Uterus (tissue), 2 donors: ENCODE measurements around the gene MIF4GD.

Experiments
- POLR2A ChIP-seq, 2 donors: fragments of 450-650 bp; IDR thresholded peaks; one replicate each; pipeline ENCODE4 v1.6.1; 2016; ENCODE audit warnings: antibody characterized with exemption in 2 of 2, mild to moderate bottlenecking in 1 of 2, moderate library complexity in 1 of 2
- TF ChIP-seq, protein P1 (sequence below), 4 experiments: fragments of 200-600 bp in 2 of 4; fragments of 450-650 bp in 2 of 4; sonication (generic) in 2 of 4; IDR thresholded peaks; one replicate each; pipeline ENCODE4 v1.5.1; 2016 to 2019; ENCODE audit warnings: antibody characterized with exemption in 4 of 4, mild to moderate bottlenecking in 2 of 4, moderate library complexity in 1 of 4

GRCh38 chr17:75261336-75262111 is 9.5 kb downstream of the MIF4GD start, which contains the start of the genes GGA3 and MRPS7:
- peak; percentile 59 to 69 for TF ChIP-seq POLR2A (IDR thresholded peaks at IDR 0.05)
- TF ChIP-seq, protein P1, sequence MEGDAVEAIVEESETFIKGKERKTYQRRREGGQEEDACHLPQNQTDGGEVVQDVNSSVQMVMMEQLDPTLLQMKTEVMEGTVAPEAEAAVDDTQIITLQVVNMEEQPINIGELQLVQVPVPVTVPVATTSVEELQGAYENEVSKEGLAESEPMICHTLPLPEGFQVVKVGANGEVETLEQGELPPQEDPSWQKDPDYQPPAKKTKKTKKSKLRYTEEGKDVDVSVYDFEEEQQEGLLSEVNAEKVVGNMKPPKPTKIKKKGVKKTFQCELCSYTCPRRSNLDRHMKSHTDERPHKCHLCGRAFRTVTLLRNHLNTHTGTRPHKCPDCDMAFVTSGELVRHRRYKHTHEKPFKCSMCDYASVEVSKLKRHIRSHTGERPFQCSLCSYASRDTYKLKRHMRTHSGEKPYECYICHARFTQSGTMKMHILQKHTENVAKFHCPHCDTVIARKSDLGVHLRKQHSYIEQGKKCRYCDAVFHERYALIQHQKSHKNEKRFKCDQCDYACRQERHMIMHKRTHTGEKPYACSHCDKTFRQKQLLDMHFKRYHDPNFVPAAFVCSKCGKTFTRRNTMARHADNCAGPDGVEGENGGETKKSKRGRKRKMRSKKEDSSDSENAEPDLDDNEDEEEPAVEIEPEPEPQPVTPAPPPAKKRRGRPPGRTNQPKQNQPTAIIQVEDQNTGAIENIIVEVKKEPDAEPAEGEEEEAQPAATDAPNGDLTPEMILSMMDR (IDR thresholded peaks at IDR 0.05): peak in 1 of 4 experiments; percentile 4
